ENCODE results near the gene EEF1AKMT4.
"Not testable (repeated sequence)": the region's sequence is repeated elsewhere in the genome, so short reads cannot be mapped to it uniquely, and the experiment has no call there.

The EEF1AKMT4 gene

GRCh38 chr3:184260724-184261269 is 11.3 kb downstream of the EEF1AKMT4 start:
- no peak for DNase-seq (ENCODE audit: low read depth)

GRCh38 chr3:184261270-184261853 is 11.9 kb downstream of the EEF1AKMT4 start, which contains the start of gene CAMK2N2:
Gene CAMK2N2, minus strand, starts transcription at chr3:184261553. Its CDS starts 268 bp downstream, at chr3:184261285.
- DNase-seq (ENCODE audit: low read depth): peak; percentile 62

GRCh38 chr3:184261854-184262763 is 12.6 kb downstream of the EEF1AKMT4 start:
- no peak for DNase-seq (ENCODE audit: low read depth)

DNA sequence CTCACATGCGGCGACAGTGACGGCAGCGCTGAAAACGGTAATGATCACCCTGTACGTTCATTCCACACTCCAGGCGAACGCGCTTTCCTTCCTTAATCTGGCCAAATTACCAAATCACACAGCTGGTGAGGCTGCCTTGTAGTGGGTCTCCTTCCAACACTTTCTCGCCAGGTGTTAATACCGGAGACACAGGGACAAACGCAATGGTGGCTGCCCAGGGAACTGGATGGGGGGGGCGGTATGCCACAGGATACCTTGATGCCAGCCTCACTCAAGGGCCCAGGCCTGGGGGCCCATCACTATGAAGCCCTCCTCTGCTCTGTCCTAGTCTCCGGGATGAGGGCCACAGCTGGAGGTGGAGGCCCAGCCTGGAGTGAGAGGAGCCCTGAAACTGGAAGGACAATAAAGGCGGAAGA is 13.3 kb downstream of the EEF1AKMT4 start:
- no peak for DNase-seq (ENCODE audit: low read depth)

GRCh38 chr3:184267249-184267648 is 17.8 kb downstream of the EEF1AKMT4 start:
- not testable (repeated sequence) for DNase-seq (ENCODE audit: low read depth)

DNA sequence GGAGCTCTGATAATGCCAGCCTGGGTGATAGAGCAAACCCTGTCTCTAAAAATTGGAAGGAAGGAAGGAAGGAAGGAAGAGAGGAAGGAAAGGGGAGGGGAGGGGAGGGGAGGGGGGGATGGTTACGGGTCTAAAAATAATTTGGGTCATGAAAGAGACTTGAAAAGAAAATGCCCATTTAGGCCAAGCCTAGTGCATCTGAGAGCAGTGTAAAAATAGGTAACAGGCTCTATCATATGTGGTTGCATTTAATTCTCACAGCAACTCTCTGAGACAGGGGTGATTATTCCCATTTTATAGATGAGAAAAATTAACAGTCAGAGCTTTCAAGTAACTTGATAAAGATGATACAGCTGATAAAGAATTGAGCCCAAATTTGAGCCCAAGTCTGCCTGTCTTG is 22.8 kb downstream of the EEF1AKMT4 start:
- no peak for DNase-seq (ENCODE audit: low read depth)

DNA sequence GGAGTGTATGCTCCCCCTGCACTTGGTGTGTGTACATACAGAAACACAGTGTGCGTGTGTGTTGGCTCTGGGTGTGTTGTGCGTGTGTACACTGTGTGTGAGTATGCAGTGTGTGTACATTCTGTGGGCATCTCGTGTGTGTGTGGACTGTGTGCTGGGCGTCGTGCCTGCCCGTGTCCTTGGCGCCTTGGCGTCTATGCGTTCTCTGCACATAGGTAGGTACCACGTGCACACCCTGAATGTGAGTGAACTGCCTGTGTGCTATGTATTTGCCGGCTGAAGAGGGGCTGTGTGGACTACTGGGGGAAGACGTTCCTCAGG is 25.9 kb downstream of the EEF1AKMT4 start:
- DNase-seq (ENCODE audit: low read depth): no peak

DNA sequence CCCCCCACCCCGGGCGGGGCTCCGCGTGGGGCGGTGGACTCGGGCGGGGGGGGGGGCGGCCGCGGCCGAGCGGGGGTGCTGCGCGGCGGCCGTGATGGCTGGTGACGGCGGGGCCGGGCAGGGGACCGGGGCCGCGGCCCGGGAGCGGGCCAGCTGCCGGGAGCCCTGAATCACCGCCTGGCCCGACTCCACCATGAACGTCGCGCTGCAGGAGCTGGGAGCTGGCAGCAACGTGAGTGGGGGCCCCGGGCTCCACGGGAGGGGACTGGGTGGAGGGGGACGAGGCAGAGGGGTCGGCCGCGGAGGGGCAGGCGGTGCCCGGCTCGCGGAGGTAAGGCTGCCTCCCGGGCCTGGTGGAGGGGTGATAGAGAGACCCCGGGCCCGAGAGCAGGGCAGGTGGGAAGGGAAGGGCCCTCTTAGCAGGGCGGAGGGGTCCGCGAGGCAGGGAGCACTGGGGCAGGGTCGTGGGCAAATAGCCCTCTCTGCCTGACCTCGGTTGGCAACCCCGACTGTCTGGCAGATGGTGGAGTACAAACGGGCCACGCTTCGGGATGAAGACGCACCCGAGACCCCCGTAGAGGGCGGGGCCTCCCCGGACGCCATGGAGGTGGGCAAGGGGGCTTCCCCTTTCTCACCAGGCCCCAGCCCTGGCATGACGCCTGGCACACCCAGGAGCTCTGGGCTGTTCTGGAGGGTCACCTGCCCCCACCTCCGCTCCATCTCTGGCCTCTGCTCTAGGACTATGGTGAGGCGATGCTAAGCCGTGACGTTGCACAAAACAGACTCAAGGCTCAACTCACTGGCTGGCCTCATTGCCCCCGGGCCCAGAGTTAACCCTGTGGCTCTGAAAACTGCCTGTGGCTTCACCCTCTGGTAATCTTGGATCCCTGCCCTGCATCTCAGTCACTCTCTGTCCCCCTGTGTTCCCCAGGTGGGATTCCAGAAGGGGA is 26.8 kb downstream of the EEF1AKMT4 start, which contains the start of gene ECE2:
Gene ECE2, plus strand, starts transcription at position 62 of the 950 bp plus-strand sequence. Its CDS starts 132 bp downstream, at position 194.
- DNase-seq (ENCODE audit: low read depth): no peak

DNA sequence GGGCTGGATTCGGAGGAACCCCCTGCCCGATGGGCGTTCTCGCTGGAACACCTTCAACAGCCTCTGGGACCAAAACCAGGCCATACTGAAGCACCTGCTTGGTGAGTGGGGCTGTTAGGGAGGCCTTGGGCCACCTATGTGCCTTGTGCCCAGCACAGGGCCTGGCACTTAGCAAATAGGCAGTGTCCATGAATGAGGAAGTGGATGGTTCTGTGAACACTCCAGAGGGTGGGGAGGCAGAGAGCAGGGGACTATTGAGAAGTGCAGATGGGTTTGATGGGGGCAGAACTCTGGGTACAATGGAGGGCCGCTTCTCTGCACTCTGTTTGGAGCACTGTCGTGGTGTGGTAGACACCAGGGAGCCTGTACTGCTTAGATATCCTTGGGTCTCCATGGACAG is 27.9 kb downstream of the EEF1AKMT4 start:
- no peak for DNase-seq (ENCODE audit: low read depth)

DNA sequence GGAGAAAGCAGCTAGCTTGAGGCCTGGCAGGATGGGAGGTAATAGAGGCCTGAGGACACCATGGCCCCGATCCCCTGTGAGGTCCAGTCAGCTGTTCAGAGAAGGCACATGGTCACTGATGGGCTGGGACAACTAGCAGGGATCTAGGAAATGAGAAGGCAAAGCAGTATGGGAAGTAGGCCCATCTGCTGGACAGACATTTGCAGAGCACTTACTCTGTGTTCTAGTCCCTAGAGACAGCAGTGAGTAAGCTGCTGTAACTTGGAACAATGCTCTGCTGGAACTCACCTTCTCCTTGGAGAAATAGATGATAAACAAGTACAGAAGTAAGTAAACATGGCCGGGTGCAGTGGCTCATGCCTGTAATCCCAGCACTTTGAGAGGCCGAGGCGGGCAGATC is 33.5 kb downstream of the EEF1AKMT4 start:
- DNase-seq (ENCODE audit: low read depth): no peak

DNA sequence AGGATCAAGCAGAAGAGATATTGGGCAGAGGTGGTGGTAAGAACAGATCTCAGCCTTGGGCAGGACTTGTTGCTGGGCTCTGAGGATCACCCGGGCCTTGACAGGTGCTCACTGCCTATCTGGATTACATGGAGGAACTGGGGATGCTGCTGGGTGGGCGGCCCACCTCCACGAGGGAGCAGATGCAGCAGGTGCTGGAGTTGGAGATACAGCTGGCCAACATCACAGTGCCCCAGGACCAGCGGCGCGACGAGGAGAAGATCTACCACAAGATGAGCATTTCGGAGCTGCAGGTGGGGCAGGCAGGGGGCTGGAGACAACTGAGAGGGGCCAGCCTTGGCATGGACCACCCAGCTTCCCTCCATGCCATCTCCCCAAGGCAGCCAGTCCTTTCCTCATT is 34.2 kb downstream of the EEF1AKMT4 start:
- no peak for DNase-seq (ENCODE audit: low read depth)

GRCh38 chr3:184284696-184285095 is 35.2 kb downstream of the EEF1AKMT4 start:
- peak; percentile 27 for DNase-seq (ENCODE audit: low read depth)

- no peak for DNase-seq (ENCODE audit: low read depth)
Observed at GRCh38 chr3:184289426-184289938, 40.0 kb downstream of the EEF1AKMT4 start.

GRCh38 chr3:184290331-184290730 is 40.9 kb downstream of the EEF1AKMT4 start:
- DNase-seq (ENCODE audit: low read depth): no peak

- no peak for DNase-seq (ENCODE audit: low read depth)
Observed at GRCh38 chr3:184291044-184291737, 41.7 kb downstream of the EEF1AKMT4 start.

DNA sequence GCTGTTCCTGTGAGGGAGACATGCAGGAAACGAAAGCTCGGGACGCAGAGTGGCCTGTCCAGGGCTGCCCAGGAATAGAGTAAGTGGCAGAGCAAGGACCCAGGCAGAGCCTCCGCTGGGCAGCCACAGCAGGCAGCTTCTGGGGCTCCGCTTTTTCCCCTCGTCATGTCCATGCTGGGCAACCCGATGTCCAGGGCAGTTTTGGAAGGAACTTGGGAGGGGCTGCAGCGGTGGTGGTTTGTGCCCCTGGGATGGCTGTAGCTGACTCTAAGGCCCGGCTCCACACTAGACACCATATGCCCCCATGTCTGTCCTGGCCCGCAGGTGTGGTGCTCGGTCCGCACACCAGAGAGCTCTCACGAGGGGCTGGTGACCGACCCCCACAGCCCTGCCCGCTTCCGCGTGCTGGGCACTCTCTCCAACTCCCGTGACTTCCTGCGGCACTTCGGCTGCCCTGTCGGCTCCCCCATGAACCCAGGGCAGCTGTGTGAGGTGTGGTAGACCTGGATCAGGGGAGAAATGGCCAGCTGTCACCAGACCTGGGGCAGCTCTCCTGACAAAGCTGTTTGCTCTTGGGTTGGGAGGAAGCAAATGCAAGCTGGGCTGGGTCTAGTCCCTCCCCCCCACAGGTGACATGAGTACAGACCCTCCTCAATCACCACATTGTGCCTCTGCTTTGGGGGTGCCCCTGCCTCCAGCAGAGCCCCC is 42.4 kb downstream of the EEF1AKMT4 start:
- DNase-seq (ENCODE audit: low read depth): no peak

- no peak for DNase-seq (ENCODE audit: low read depth)
Observed at GRCh38 chr3:184295771-184296170, 46.3 kb downstream of the EEF1AKMT4 start.

GRCh38 chr3:184296616-184297015 is 47.1 kb downstream of the EEF1AKMT4 start:
- DNase-seq (ENCODE audit: low read depth): no peak

- peak; percentile 73 for DNase-seq (ENCODE audit: low read depth)
Observed at GRCh38 chr3:184298759-184299487, 49.5 kb downstream of the EEF1AKMT4 start, which contains the start of gene PSMD2. Gene PSMD2, plus strand, starts transcription at chr3:184299241. Its CDS starts 26 bp downstream, at chr3:184299267.
